Measurements from ENCODE around the gene ZC3H13. TPM values are rescaled to one million over a fixed set of nuclear protein-coding genes. Genes with fewer than 3 reads are reported as not detected.

The ZC3H13 gene
- total and polyA plus RNA-seq, 10 of the 15 experiments (the other 5 are each of a cell fraction or from before 2014, with no cell fraction given) = 10.0 to 55.9 (median 25.4) TPM

- H3K79me2 ChIP-seq (ENCODE audit: control insufficient read depth, insufficient read depth, low read length) = no peaks in the 10 kb centered on the region
- no peak overlapping the region for H3K4me3 ChIP-seq
- no peak for DNase-seq (ENCODE audit: low read depth, low spot score)
- no peak for FAIRE-seq
- H3K9me3 ChIP-seq (replicated peaks; ENCODE audit: control insufficient read depth, insufficient read depth, low read length) = no peaks in the 10 kb centered on the region
- SMC1A ChIA-PET (ENCODE audit: uncharacterized antibody, unreplicated experiment) = interaction anchor here (0.6 to 1.3 kb wide), 2 partner anchors 219 to 232 kb away, joined by 3 read pairs; no protein-coding TSS in a partner anchor
- RAD21 ChIA-PET (ENCODE audit: unreplicated experiment) = no interaction called here
- no TSS peak for BruUV-seq (replicated peaks)
- WGBS (ENCODE audit: insufficient coverage, insufficient replicate concordance, low lambda C conversion rate, missing lambda C conversion rate) = 70% methylated on average over 7 of the region's 7 CpGs
- no peak overlapping the region for H2AFZ ChIP-seq (ENCODE audit: control insufficient read depth, low read depth, low read length)
- intact Hi-C loops (cut with micrococcal nuclease; ENCODE audit: unreplicated experiment) (no loop called here), in situ Hi-C loops (cut with MboI) (no loop called here)
- peaks cover 0 to 2% of the 10 kb centered on the region in 2 experiments; a peak in 2 of 4 replicates for H3K27me3 ChIP-seq (replicated peaks in 1 of 2; ENCODE audit: control insufficient read depth in 2 of 2, insufficient read depth in 2 of 2, low read length in 1 of 2)
- H3K27ac ChIP-seq (ENCODE audit: control insufficient read depth, insufficient read depth) = no peak overlapping the region
- no peak for ATAC-seq
- H3K4me2 ChIP-seq (ENCODE audit: control insufficient read depth, insufficient read depth) = no peak overlapping the region
- CTCF ChIA-PET = interaction anchor here (1.0 kb wide), 1 partner anchor 245 kb away, joined by 3 read pairs; no protein-coding TSS in a partner anchor
- POLR2A ChIA-PET = no interaction called here
- no peaks in the 10 kb centered on the region for H3K36me3 ChIP-seq (ENCODE audit: control insufficient read depth in 2 of 2, insufficient read depth in 2 of 2, low read length in 1 of 2)
- no peak overlapping the region for H3K9ac ChIP-seq (ENCODE audit: control insufficient read depth, insufficient read depth, low read length)
- no peak for TF ChIP-seq ZNF217 (IDR thresholded peaks at IDR 0.05)
- no peak for TF ChIP-seq NKRF (conservative IDR thresholded peaks at IDR 0.05)
- no peak for TF ChIP-seq NFYA (IDR thresholded peaks at IDR 0.05; ENCODE audit: borderline replicate concordance, low read depth, low read length)
- no peak for TF ChIP-seq RELA (IDR thresholded peaks at IDR 0.05; ENCODE audit: borderline replicate concordance, partially characterized antibody)
- TF ChIP-seq IRF3 (IDR thresholded peaks at IDR 0.05) = no peak
- TF ChIP-seq CREB1 (IDR thresholded peaks at IDR 0.05; ENCODE audit: low read depth) = no peak
- no peak for TF ChIP-seq MYB (IDR thresholded peaks at IDR 0.05; ENCODE audit: borderline replicate concordance, low read depth, low read length)
- TF ChIP-seq TBL1XR1 (IDR thresholded peaks at IDR 0.05; ENCODE audit: low read depth, low read length) = no peak
- TF ChIP-seq RBBP5 (conservative IDR thresholded peaks at IDR 0.05) = no peak
- no peak for TF ChIP-seq MEF2A (IDR thresholded peaks at IDR 0.05; ENCODE audit: insufficient read depth, low read depth, low read length)
- H3K4me1 ChIP-seq (ENCODE audit: control insufficient read depth, insufficient read depth, low read length) = no peaks in the 10 kb centered on the region
- H4K20me1 ChIP-seq (ENCODE audit: control insufficient read depth, insufficient read depth) = no peaks in the 10 kb centered on the region
Observed at GRCh38 chr13:45915686-45916439, 136.7 kb downstream of the ZC3H13 start.
